Neutrophil (primary cell): ENCODE data around the gene TERT.

Experiments used
- H3K27ac ChIP-seq: fragments of 200-600 bp; sonication (generic); 2 replicates; pipeline ENCODE4 v1.5.1; 2016; ENCODE audit warnings: mild to moderate bottlenecking, moderate library complexity
- H3K27me3 ChIP-seq: fragments of 200-600 bp; sonication (generic); 2 replicates; pipeline ENCODE4 v1.6.0; 2016; ENCODE audit warnings: mild to moderate bottlenecking
- H3K36me3 ChIP-seq: fragments of 200-600 bp; sonication (generic); 2 replicates; pipeline ENCODE4 v1.5.1; 2017
- H3K4me1 ChIP-seq, 2 experiments: fragments of 200-600 bp in 1 of 2; sonication (generic) in 1 of 2; 1 replicate in 1 of 2; 2 replicates in 1 of 2; pipeline versions ENCODE4 v1.5.1 to v1.6.1; 2013 to 2016; ENCODE audit warnings: low read depth in 1 of 2, low read length in 1 of 2, mild to moderate bottlenecking in 1 of 2, moderate library complexity in 1 of 2; ENCODE audit not compliant: control insufficient read depth in 1 of 2, insufficient read depth in 1 of 2
- H3K4me3 ChIP-seq, 2 experiments: fragments of 200-600 bp in 1 of 2; sonication (generic) in 1 of 2; 1 replicate in 1 of 2; 2 replicates in 1 of 2; pipeline ENCODE4 v1.5.1; 2013 to 2016; ENCODE audit warnings: low read depth in 1 of 2, low read length in 1 of 2, mild to moderate bottlenecking in 1 of 2, moderate library complexity in 1 of 2
- H3K9me3 ChIP-seq: fragments of 200-600 bp; sonication (generic); 2 replicates; pipeline ENCODE4 v1.5.1; 2016
- CTCF ChIP-seq: fragments of 200-600 bp; sonication (generic); IDR thresholded peaks from 2 replicates; pipeline ENCODE4 v1.5.1; 2016; ENCODE audit warnings: antibody characterized with exemption

TERT gene

GRCh38 chr5:1319436-1320256, 24.8 kb upstream of the TERT start:
- Histone ChIP-seq H3K36me3 (peaks cover 82% of the 10 kb centered on the region), H3K9me3 (no peaks in the 10 kb centered on the region), H3K27ac (no peak overlapping the region), H3K27me3 (peaks cover 24% of the 10 kb centered on the region), H3K4me3 (no peak overlapping the region), H3K4me1 (no peaks in the 10 kb centered on the region)
- no peak for TF ChIP-seq CTCF

GRCh38 chr5:1318659-1319251, 23.9 kb upstream of the TERT start:
- H3K27me3 ChIP-seq, result peaks cover 33% of the 10 kb centered on the region
- no peak for TF ChIP-seq CTCF
- no peaks in the 10 kb centered on the region for H3K4me1 ChIP-seq

DNA sequence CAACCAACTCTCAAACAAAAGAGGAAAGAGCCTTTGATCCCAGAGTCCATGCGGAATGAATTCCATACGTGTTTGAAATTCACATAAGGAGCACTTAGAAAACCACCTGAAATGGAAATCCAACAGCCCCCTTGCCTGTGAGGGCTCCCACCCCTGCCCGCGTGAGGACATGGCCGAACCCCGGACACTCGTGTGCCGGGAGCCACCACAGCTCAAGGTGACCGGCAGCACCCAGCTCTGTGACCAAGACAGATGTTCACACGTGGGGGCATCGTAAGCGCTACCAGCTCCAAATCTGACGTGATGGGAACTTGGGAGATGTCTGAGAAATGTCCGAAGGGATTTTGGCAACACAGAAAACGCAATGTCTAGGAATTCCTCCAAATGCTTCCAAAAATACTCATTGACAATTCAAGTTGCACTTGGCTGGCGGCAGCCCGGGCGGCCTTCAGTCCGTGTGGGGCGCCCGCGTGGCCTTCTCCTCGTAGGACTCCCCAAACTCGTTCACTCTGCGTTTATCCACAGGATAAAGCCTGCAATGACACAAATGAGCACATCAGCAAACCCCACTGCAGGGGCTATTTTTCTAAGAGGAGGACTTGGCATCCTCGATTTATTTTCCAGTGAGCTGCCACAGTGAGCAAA, 23.2 kb upstream of the TERT start:
- Histone ChIP-seq H3K27ac (no peak overlapping the region), H3K27me3 (peaks cover 40% of the 10 kb centered on the region), H3K4me3 (no peak overlapping the region), H3K36me3 (peaks cover 66% of the 10 kb centered on the region), H3K9me3 (no peaks in the 10 kb centered on the region), H3K4me1 (peaks cover 0 to 3% of the 10 kb centered on the region in 2 experiments)
- no peak for TF ChIP-seq CTCF

More at GRCh38 chr5:1318659-1319251, 23.9 kb upstream of the TERT start:
- no peak overlapping the region for H3K4me3 ChIP-seq
- no peaks in the 10 kb centered on the region for H3K9me3 ChIP-seq
- no peak overlapping the region for H3K27ac ChIP-seq
- peaks cover 73% of the 10 kb centered on the region for H3K36me3 ChIP-seq

DNA sequence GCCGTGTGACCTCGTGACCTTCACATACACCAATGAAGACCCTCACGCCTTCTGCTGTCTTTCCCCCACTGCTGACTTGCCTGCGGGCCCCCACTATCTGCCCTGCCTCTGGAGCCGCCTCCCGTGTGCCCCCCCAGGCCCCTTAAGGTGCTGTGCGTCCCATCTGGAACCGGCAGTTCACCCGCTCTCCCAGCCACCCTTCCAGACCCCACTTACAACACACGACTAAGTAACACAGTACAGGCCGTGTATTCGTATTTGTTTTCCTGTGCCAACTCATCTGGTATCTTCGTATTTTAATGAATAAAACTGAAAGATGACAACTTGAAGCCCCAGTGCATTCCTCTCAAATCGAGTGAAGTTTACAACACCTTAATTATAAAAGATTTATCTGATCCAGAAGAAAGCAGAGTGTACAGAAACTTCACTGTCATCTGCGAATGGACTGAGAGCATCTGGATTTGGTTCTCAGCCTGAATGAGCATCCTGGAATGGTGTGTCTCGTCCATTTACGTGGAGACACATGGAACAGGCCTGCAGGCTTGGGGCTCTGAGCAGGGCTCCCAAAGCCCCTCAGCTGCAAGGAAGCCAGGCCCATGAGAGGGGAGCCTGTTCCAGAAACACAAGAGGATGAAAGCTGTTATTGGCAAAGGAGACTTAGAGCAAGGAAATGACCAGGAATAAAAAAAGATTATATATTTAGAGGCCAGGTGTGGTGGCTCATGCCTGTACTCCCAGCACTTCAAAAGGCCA, 21.9 kb upstream of the TERT start:
- H3K27me3 ChIP-seq, result peaks cover 52% of the 10 kb centered on the region
- H3K9me3 ChIP-seq, result no peaks in the 10 kb centered on the region
- H3K27ac ChIP-seq, result no peak overlapping the region
- H3K4me3 ChIP-seq, result no peak overlapping the region
- peaks cover 0 to 5% of the 10 kb centered on the region in 2 experiments for H3K4me1 ChIP-seq
- no peak for TF ChIP-seq CTCF
- peaks cover 53% of the 10 kb centered on the region for H3K36me3 ChIP-seq

- peaks cover 61% of the 10 kb centered on the region for H3K27me3 ChIP-seq
- H3K4me3 ChIP-seq, result no peak overlapping the region
- H3K36me3 ChIP-seq, result peaks cover 45% of the 10 kb centered on the region
- H3K27ac ChIP-seq, result no peak overlapping the region
- H3K9me3 ChIP-seq, result no peaks in the 10 kb centered on the region
- no peak for TF ChIP-seq CTCF
- peaks cover 0 to 5% of the 10 kb centered on the region in 2 experiments for H3K4me1 ChIP-seq
Measured at GRCh38 chr5:1315709-1316587, 21.1 kb upstream of the TERT start.
